T47D (cell line): Measurements from ENCODE around the gene GALNT10.
A peak's percentile ranks its signal among the peaks of the same experiment; 100 is the strongest.
"Not testable (repeated sequence)": the region's sequence is repeated elsewhere in the genome, so short reads cannot be mapped to it uniquely, and the experiment has no call there.

Source experiments
- DNase-seq, 2 experiments: peaks; one replicate each; pipeline versions ENCODE4 v3.0.0 to v3.0.0-alpha.2; 2011 to 2012; ENCODE audit warnings: low read depth in 1 of 2, low spot score in 1 of 2
- JUND ChIP-seq: IDR thresholded peaks from 2 replicates; pipeline ENCODE4 v1.6.1; 2012; ENCODE audit warnings: low read depth
- in situ Hi-C: cut with HindIII; loops from 2 replicates; pipeline ENCODE4 v1.10.0; 2016; ENCODE audit warnings: low sequenced_read_pairs, low pct_unique_long_range_greater_than_20kb

GALNT10 gene

DNA sequence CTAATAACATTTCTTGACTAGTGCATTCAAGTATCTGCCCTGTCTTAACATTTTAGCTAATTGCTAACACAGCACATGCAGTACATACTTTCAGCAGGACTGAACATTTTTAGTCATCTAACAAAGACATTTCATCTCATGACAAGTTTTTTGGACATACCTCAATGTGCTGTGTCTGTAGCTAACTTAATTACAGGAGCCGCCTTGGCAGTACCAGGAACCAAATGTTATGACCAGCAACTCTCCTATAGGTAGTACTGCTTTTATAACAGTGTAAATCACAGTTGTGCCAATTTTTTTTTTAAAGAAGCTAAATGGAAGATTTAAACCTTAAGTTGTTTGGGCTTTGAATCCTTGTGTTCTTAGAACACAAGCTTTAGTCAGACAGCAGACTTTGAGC, 155.9 kb downstream of the GALNT10 start:
- TF ChIP-seq JUND: no peak
- in situ Hi-C loops: no loop called here
- no peak for DNase-seq

DNA sequence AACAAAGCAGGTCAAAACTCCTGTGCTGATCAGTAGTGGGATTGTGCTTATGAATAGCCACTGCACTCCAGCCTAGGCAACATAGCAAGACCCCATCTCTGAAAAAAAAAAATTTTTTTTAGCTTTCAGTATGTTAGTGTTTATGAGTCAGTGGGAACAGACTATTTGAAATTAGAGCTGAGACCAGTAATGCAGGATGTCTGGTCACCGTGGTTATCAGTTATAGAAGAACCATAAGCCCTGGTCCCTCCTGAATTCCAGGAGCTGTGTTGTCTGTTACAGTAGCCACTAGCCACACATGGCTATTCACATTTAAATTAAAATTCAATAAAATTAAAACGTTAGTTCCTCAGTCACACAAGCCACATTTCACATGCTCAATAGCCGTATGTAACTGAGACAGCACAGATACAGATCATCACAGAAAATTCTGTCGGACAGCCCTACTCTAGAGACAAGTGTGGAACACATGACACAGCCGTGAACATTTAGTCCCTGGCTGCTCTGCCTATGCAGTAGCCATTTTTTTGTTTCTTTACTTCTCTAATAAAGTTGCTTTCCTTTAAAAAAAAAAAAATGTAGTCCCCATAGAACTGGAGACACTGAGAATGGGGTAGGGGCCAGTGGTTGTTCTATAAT, 159.2 kb downstream of the GALNT10 start:
- TF ChIP-seq JUND: no peak
- DNase-seq: no peak
- in situ Hi-C loops: no loop called here

DNA sequence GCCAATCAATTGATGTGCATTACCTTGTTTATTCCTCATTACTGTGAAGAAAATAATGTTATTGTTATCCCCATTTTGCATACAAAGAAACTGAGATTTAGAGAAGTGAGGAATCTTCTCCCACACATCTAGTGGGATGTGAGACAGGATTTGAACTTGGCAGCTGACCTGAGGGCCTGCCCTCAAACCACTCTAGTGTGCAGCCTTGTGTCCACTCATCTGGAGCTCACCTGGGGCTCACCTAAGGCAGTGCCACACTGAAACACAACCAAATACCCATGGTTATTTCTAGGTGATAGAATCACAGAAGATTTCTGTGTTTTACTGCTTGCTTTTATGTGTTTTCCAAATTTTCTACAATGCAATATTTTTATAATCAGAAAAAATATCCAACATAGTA, 160.6 kb downstream of the GALNT10 start:
- DNase-seq: no peak
- in situ Hi-C loops: no loop called here
- no peak for TF ChIP-seq JUND

DNA sequence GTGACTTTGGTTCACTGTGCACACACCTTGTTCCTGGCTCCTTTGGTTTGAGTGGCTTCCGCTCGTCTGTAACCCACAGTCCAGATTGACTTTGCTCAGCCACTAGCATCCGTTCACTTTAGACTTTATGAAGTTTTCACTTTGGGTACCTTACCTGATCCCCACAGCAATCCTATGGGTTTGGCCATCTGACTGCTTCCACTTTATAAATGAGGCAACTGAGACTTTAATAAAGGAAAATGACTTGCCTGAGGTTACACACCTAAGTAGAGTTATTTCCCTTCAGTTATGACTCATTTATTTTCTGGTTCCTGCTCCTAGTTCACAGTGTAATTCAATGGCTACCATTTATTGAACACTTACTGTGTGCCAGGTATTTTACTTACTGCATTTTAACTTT, 161.0 kb downstream of the GALNT10 start:
- no peak for TF ChIP-seq JUND
- no peak for DNase-seq
- in situ Hi-C loops: no loop called here

DNA sequence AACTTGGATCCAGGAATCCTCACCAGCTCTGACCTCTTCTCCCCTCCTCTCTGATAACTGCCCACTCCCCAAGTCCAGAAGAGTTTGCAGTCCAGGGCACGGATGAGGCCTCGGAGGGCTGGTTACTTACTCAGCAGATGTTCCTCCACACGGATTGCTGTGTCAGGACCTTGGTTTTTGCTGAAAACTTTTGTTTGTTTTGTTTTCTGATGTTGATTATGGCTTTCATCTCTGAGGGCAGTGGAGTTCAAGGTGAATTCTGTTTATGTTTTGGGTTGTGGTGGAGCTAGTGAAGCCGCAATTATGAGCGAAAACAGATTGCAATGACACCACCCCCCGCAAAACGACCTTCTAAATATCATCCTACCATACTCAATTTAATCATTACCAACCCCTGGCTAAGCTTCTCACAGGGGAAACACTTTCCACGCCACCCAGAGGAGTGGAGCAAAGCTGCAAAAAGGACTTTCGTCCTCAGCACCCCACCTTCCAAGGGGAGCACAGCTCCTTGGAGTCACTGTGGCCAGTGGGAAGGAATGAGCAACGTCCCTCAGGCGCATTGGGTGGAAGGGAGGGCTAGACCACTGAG, 162.5 kb downstream of the GALNT10 start:
- no peak for DNase-seq
- TF ChIP-seq JUND: no peak
- in situ Hi-C loops: no loop called here

DNA sequence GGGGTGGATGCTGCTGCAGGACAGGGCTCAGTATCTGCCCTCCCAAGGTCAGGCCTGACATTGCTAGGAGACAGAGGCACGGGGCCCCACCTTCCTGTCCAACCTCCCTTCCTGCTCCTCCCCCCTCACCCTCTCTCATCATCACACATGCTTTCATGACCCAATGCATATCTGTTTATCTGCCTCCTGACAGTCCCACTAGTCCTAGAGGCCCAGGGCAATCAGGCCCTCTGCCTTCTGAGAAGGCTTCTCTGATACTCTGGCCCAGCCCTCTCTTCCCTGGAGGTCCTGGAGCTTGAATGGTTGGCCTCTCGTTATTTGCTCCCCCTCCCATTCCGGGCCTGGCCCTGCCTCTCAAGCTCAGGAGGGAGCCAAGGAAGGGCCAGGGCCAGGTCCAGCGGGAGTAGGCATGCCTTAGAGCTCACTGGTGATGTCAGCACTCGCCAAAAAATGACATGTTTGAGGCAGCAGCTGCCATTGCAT, 164.6 kb downstream of the GALNT10 start:
- no peak for TF ChIP-seq JUND
- no peak for DNase-seq
- in situ Hi-C loops: no loop called here

DNA sequence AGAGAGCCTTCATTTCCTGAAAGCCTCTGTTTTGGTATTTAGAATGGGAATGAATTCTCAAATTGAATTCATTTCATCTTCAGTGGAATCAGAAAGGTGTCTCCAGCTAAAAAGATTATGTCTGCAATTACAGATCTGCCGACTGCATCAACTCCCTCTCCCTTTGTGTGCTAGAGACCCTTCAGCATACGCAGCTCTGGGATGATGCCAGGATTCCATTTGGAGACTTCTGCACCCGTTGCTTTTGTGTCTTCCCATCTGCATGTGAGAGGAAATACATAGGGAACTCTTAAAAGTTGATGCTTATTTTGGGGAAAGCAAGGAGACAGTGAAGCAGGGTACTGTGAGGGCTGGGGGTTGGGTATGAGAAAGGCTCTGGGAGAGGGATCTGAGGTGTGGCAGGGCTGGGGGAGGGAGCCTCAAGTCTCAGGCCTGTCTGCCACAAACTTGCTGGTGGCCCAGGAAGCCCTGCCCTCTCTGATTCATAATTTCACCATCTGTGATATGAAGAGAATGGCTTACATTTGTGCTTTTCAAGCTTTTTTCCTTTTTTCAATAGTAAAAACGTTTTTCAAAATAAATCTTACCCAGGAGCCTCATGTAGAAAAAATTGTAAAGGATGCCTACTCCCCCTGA, 165.6 kb downstream of the GALNT10 start:
- DNase-seq: no peak
- in situ Hi-C loops: no loop called here
- TF ChIP-seq JUND: no peak

DNA sequence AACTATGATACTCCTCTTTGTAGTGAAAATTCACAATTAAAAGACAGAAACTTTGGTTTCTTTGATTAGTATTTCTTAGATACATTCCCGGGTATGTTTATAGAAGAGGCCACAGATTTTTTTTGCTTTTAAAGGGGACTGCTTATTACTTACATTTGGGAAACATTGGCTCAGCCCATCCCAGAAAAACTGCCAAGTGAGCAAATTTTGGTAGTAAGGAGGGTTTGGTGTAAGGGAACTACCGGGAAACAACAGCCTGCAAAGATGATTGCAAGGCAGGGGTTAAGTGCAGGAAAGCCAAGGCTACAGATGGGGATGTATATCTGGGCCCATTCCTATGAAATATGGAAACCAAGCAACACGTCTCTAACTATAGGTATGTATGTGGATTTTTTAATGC, 166.4 kb downstream of the GALNT10 start:
- DNase-seq: no peak
- no peak for TF ChIP-seq JUND
- in situ Hi-C loops: no loop called here

DNA sequence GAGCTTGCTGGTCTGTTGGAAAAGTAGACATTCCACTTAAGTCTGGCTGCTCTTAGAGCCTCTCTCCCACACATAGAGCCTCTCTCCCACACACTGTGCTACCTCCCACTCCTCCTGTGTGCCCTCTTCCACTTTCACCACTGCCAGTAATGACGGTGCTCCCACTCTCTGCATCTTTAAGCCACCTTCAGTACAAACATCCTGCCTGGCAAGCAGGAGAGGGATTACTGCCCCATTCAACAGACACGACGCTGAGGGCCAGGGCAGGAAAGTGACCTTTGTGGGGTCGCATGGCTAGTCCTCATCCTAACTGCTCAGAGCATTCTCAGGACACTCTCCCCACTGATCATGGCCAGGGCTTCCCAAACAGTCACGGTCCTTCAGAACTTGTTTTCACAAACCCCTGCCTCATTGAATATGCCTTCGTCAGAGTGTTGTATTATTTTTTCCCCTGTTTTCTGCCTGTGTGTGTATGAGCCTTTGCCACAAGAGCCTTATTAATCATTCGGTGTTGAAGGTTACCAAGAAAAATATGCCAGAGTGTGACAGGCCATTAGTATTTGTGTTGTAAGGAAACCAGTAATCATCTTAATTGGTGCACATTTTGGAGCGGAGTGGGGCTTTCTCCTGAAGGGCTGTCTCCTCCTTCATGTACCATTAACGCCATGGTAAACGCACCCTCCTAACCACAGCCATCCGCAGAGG, 168.1 kb downstream of the GALNT10 start:
- no peak for TF ChIP-seq JUND
- in situ Hi-C loops: no loop called here
- no peak for DNase-seq

DNA sequence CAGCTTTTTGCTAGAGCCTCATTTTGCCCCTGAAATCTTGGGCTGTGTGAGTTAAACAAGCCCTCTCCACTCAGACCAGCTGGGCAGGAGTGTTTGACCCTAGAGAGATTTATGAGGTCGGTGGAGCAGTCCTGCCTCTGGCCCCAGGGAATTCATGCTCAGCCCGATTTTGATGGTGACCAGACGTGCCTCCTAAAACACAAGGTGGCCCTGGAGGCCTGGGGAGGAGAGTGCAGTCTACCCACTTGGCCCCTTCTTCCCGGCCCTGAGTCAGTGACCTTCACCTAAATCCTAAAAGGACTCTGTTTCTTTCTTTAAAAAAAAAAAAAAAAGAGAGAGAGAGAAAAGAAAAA, 168.7 kb downstream of the GALNT10 start:
- in situ Hi-C loops: no loop called here
- peak in 1 of 2 experiments; percentile 53 for DNase-seq
- TF ChIP-seq JUND: no peak

DNA sequence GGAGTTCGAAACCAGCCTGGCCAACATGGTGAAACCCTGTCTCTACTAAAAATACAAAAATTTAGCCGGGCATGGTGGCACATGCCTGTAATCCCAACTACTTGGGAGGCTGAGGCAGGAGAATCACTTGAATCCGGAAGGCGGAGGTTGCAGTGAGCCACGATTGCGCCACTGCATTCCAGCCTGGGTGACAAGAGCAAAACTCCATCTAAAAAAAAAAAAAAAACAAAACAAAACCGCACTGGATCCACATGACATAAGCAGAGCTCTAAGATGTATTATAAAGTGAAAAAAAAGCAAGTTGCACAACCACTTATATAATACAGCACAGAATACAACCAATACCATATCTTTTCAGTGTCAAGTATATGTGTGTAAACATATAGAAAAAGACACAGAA, 169.7 kb downstream of the GALNT10 start:
- DNase-seq, in situ Hi-C loops: not testable (repeated sequence)

DNA sequence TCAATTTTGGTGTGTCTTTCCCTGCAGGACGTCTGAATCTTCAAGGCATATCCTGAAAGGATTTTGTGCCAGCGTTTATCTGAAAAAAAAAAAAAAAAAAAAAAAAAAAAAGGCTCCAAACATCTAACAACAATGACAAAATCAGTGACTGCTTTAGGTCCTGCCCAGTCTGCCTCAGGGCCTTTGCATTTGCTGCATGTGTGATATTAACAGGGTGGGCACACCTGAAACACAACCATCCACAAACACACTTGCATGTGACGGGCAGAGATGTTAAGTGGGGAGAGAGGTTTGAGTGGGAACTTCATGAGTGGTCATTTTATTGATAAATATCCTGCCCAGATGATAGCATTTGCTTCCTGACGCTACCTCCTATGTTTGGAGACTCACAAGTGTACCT, 172.9 kb downstream of the GALNT10 start:
- DNase-seq: no peak
- no peak for TF ChIP-seq JUND
- in situ Hi-C loops: no loop called here

DNA sequence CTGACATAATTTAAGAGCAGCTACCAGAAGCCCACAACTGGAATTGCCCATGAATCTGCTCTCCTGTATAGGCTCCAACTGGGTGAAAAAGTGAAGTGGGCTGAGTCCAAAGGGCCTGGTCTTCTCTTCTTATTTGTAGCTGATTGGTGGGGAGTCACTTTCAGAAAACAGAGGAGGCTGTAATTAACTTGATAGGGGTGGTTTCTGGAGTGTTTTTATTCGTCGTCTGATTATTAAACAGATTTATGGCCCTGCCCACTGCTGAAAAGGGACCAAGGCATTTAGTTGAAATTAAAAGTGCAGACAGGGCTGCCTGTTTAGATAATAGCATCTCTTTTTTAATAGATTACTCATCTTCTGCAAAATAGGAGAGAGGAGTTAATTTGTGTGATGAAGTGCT, 174.2 kb downstream of the GALNT10 start:
- DNase-seq: no peak
- in situ Hi-C loops: no loop called here
- TF ChIP-seq JUND: no peak
